GM06990 (cell line): ENCODE measurements around the gene PRSS48.

Experiments used
- DNase-seq: peaks from one replicate; pipeline ENCODE4 v3.0.0-alpha.2; 2011; ENCODE audit not compliant: insufficient read length; ENCODE audit errors: extremely low read depth
- H3K27me3 ChIP-seq: replicated peaks from 2 replicates; pipeline ENCODE4 v1.6.0; 2011; ENCODE audit warnings: low read length; ENCODE audit not compliant: control insufficient read depth, insufficient read depth
- H3K36me3 ChIP-seq: 2 replicates; pipeline ENCODE4 v1.5.1; 2011; ENCODE audit warnings: low read length; ENCODE audit not compliant: control insufficient read depth, insufficient read depth
- H3K4me3 ChIP-seq: replicated peaks from 2 replicates; pipeline ENCODE4 v1.5.1; 2011; ENCODE audit warnings: low read depth, mild to moderate bottlenecking, control low read depth, low read length
- CTCF ChIP-seq: IDR thresholded peaks from 2 replicates; pipeline ENCODE4 v1.5.1; 2011; ENCODE audit warnings: low read length, control low read depth, mild to moderate bottlenecking, inconsistent platforms; ENCODE audit not compliant: insufficient read depth, poor library complexity, severe bottlenecking

PRSS48 gene

DNA sequence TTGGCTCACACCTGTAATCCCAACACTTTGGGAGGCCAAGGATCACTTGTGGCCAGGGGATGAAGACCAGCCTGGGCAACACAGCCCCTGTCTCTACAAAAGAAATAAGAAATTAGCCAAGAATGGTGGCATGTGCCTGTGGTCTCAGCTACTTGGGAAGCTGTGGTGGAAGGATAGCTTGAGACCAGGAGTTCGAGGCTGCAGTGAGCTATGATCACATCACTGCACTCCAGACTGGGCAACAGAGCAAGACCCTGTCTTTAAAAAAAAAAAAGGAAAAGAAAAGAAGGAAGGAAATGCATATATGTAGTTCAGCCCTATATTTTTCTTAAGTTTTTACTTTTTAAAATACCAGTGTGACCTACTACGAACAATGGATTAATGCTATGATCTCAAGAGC, 15.1 kb downstream of the PRSS48 start:
- Histone ChIP-seq H3K27me3 (no peaks in the 10 kb centered on the region), H3K4me3 (no peak overlapping the region), H3K36me3 (no peaks in the 10 kb centered on the region)
- no peak for TF ChIP-seq CTCF
- no peak for DNase-seq

GRCh38 chr4:151294833-151295496, 18.0 kb downstream of the PRSS48 start:
- no peaks in the 10 kb centered on the region for H3K36me3 ChIP-seq
- no peak for TF ChIP-seq CTCF
- no peak for DNase-seq

DNA sequence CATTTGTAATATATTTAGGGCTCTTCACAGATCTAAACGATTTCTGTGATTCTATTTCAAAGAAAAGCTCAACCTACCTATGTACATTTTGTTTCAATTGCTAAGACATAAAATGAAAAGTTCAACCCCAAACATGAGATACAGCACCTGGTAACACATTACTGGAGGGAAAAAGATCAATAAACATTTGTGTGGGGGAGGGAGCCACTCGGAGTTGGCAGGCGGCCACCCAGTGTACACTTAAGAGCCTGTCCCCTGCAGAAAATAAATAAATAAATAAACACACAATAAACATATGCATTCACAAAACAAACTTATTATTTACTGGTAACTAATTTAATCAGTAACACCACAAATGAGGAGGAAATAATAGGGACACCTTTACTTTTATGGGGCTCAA, 19.3 kb downstream of the PRSS48 start:
- no peak for TF ChIP-seq CTCF

More at GRCh38 chr4:151294833-151295496, 18.0 kb downstream of the PRSS48 start:
- H3K27me3 ChIP-seq = no peaks in the 10 kb centered on the region
- no peak overlapping the region for H3K4me3 ChIP-seq

DNA sequence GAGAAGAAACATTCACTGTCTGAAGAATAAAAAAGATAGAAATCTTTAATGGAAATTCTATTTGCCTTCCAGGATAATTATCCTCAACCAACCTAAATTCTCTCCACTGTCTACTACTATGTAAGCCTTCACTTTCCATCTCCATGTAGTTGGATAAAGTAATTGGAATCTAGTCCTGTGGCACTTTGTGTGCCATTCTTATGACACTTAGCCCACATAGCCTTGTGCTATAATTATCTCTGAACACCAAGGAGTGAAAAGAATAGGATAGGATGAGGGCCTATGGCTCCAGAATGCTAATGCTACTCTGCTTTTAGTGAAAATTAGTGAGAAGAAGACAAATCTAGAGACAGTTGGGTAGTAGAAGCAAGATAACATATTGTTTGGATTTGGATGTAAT, 20.2 kb downstream of the PRSS48 start:
- no peak for DNase-seq
- Histone ChIP-seq H3K27me3 (no peaks in the 10 kb centered on the region), H3K4me3 (no peak overlapping the region), H3K36me3 (no peaks in the 10 kb centered on the region)
- TF ChIP-seq CTCF = no peak

More for the DNA sequence above, 19.3 kb downstream of the PRSS48 start:
- Histone ChIP-seq H3K36me3 (no peaks in the 10 kb centered on the region), H3K4me3 (no peak overlapping the region), H3K27me3 (no peaks in the 10 kb centered on the region)
- no peak for DNase-seq

DNA sequence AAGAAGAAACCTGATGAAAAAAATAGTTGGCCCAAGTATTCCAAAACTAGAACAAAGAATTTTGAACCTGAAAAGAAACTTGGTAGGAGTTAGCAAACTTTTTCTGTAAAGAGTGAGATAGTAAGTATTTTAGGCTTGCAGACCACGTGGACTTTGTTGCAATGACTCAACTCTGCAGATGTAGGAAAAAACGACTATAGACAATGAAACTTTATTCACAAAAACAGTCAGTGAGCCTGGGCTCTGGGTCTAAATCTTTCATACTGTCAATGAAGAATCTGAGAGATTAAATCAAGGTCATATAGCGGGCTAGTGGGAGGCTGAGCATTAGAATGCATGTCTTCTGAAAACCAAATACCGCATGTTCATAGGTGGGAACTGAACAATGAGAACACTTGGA, 25.5 kb downstream of the PRSS48 start:
- no peak for TF ChIP-seq CTCF
- H3K4me3 ChIP-seq = no peak overlapping the region
- no peaks in the 10 kb centered on the region for H3K27me3 ChIP-seq
- H3K36me3 ChIP-seq = no peaks in the 10 kb centered on the region
- no peak for DNase-seq

DNA sequence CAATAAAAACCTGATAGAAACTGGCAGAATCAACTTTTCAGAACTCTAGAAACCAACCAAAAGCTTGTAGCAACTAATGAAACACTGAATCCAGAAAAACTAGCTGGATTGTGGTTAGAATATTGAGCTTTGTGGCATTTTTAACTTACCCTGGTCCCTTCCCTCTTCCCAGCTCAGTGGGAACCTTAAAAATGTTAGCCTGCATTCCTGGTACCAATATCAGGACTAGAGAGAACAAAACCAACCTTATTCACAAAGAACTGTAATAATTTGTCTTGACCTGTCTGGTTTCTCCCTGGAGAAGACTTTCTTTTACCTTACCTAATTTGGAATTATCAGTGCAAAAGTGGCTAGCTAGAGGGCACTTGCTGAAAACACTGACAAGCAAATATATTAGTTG, 27.3 kb downstream of the PRSS48 start:
- TF ChIP-seq CTCF = no peak
- Histone ChIP-seq H3K4me3 (no peak overlapping the region), H3K36me3 (no peaks in the 10 kb centered on the region), H3K27me3 (no peaks in the 10 kb centered on the region)
- DNase-seq = no peak
